Stimulated activated naive B cell treated with anti-CD40 and anti-IgM and Interleukin-4, amounts not matched to agents 10 μg/mL and 1 μg/mL and 100 μg/mL, for 72 hours (primary cell): ENCODE measurements around the gene CEBPE.

Experiments used
- ATAC-seq, 2 donors: fragments of 150-1000 bp; cut with Tn5 transposase; replicated peaks; 2 replicates each; pipeline ENCODE4 v1.10.0; 2021; ENCODE audit warnings: moderate library complexity in 1 of 2
- DNase-seq: peaks from one replicate; pipeline ENCODE4 v3.0.0; 2021
- H3K27ac Mint-ChIP-seq: one replicate; pipeline ENCODE4 v1.8.0; 2022; ENCODE audit warnings: mild to moderate bottlenecking, mixed read lengths
- H3K27me3 Mint-ChIP-seq, 2 donors: one replicate each; pipeline ENCODE4 v1.8.0; 2022; ENCODE audit warnings: mixed read lengths in 2 of 2
- H3K36me3 Mint-ChIP-seq, 2 donors: one replicate each; pipeline ENCODE4 v1.8.0; 2022; ENCODE audit warnings: mixed read lengths in 2 of 2, mild to moderate bottlenecking in 1 of 2
- H3K4me1 Mint-ChIP-seq, 2 donors: one replicate each; pipeline ENCODE4 v1.8.0; 2022; ENCODE audit warnings: mixed read lengths in 2 of 2, mild to moderate bottlenecking in 1 of 2
- H3K4me3 Mint-ChIP-seq, 2 donors: one replicate each; pipeline ENCODE4 v1.8.0; 2022; ENCODE audit warnings: mild to moderate bottlenecking in 2 of 2, mixed read lengths in 2 of 2, moderate library complexity in 1 of 2
- H3K9me3 Mint-ChIP-seq, 2 donors: one replicate each; pipeline ENCODE4 v1.8.0; 2022; ENCODE audit warnings: mixed read lengths in 2 of 2, mild to moderate bottlenecking in 1 of 2

CEBPE gene

GRCh38 chr14:23122086-23122485 lies 3.0 kb upstream of the CEBPE start:
- DNase-seq (no peak), ATAC-seq (no peak)
- H3K9me3 Mint-ChIP-seq: no peaks in the 10 kb centered on the region
- no peaks in the 10 kb centered on the region for H3K36me3 Mint-ChIP-seq
- H3K4me1 Mint-ChIP-seq: peaks cover 27 to 33% of the 10 kb centered on the region in 2 donors
- H3K4me3 Mint-ChIP-seq: no peak overlapping the region
- H3K27ac Mint-ChIP-seq: no peak overlapping the region
- no peaks in the 10 kb centered on the region for H3K27me3 Mint-ChIP-seq

GRCh38 chr14:23121361-23121771 lies 2.3 kb upstream of the CEBPE start:
- DNase-seq (peak; percentile 13), ATAC-seq (peak; percentile 64 to 66)
- H3K9me3 Mint-ChIP-seq: no peaks in the 10 kb centered on the region
- no peaks in the 10 kb centered on the region for H3K36me3 Mint-ChIP-seq
- H3K27ac Mint-ChIP-seq: peak overlapping the region; percentile 33
- peak overlapping the region in 1 of 2 donors; percentile 57 for H3K4me3 Mint-ChIP-seq
- H3K4me1 Mint-ChIP-seq: peaks cover 27 to 33% of the 10 kb centered on the region in 2 donors
- no peaks in the 10 kb centered on the region for H3K27me3 Mint-ChIP-seq

- DNase-seq (peak; percentile 75), ATAC-seq (peak; percentile 83 to 86)
- no peaks in the 10 kb centered on the region for H3K9me3 Mint-ChIP-seq
- no peaks in the 10 kb centered on the region for H3K27me3 Mint-ChIP-seq
- H3K4me1 Mint-ChIP-seq: peaks cover 27 to 33% of the 10 kb centered on the region in 2 donors
- peak overlapping the region; percentile 77 for H3K27ac Mint-ChIP-seq
- no peaks in the 10 kb centered on the region for H3K36me3 Mint-ChIP-seq
- H3K4me3 Mint-ChIP-seq: peak overlapping the region; percentile 57 to 64
Observed at GRCh38 chr14:23120541-23121251, 1.6 kb upstream of the CEBPE start.

GRCh38 chr14:23119363-23120327 lies 590 bp upstream of the CEBPE start:
- Mint-ChIP-seq H3K27me3 (peaks cover 6% of the 10 kb centered on the region in 2 donors), H3K27ac (peak overlapping the region; percentile 77), H3K4me1 (peaks cover 27 to 33% of the 10 kb centered on the region in 2 donors), H3K4me3 (peak overlapping the region in 1 of 2 donors; percentile 17), H3K36me3 (no peaks in the 10 kb centered on the region), H3K9me3 (no peaks in the 10 kb centered on the region)
- peak; percentile 67 to 74 for ATAC-seq
- peak; percentile 22 for DNase-seq

- Mint-ChIP-seq H3K4me1 (peaks cover 27 to 33% of the 10 kb centered on the region in 2 donors), H3K4me3 (no peak overlapping the region), H3K36me3 (no peaks in the 10 kb centered on the region), H3K27me3 (peaks cover 11 to 19% of the 10 kb centered on the region in 2 donors), H3K9me3 (no peaks in the 10 kb centered on the region), H3K27ac (peak overlapping the region; percentile 27)
- DNase-seq (no peak), ATAC-seq (no peak)
Observed at GRCh38 chr14:23117371-23118020, 1.6 kb downstream of the CEBPE start.

GRCh38 chr14:23115918-23116317 lies 3.1 kb downstream of the CEBPE start:
- Mint-ChIP-seq H3K27ac (no peak overlapping the region), H3K36me3 (no peaks in the 10 kb centered on the region)

GRCh38 chr14:23115039-23115731 lies 3.9 kb downstream of the CEBPE start:
- Mint-ChIP-seq H3K4me1 (peaks cover 11 to 18% of the 10 kb centered on the region in 2 donors), H3K27me3 (peaks cover 11 to 19% of the 10 kb centered on the region in 2 donors), H3K4me3 (no peak overlapping the region), H3K27ac (no peak overlapping the region), H3K9me3 (no peaks in the 10 kb centered on the region), H3K36me3 (no peaks in the 10 kb centered on the region)
- DNase-seq (no peak), ATAC-seq (peak in 1 of 2 donors; percentile 31)

More at GRCh38 chr14:23115918-23116317, 3.1 kb downstream of the CEBPE start:
- no peak for ATAC-seq
- DNase-seq: no peak
- no peak overlapping the region for H3K4me3 Mint-ChIP-seq
- peaks cover 18 to 25% of the 10 kb centered on the region in 2 donors for H3K4me1 Mint-ChIP-seq
- peaks cover 11 to 19% of the 10 kb centered on the region in 2 donors for H3K27me3 Mint-ChIP-seq
- no peaks in the 10 kb centered on the region for H3K9me3 Mint-ChIP-seq

- H3K36me3 Mint-ChIP-seq: no peaks in the 10 kb centered on the region
- peaks cover 7 to 12% of the 10 kb centered on the region in 2 donors for H3K4me1 Mint-ChIP-seq
- peaks cover 11 to 19% of the 10 kb centered on the region in 2 donors for H3K27me3 Mint-ChIP-seq
- ATAC-seq: no peak
- DNase-seq: no peak
- H3K27ac Mint-ChIP-seq: no peak overlapping the region
- no peaks in the 10 kb centered on the region for H3K9me3 Mint-ChIP-seq
- H3K4me3 Mint-ChIP-seq: no peak overlapping the region
Observed at GRCh38 chr14:23114669-23115038, 4.4 kb downstream of the CEBPE start.

- no peaks in the 10 kb centered on the region for H3K36me3 Mint-ChIP-seq
- DNase-seq (no peak), ATAC-seq (no peak)
- H3K27me3 Mint-ChIP-seq: peaks cover 11 to 19% of the 10 kb centered on the region in 2 donors
- H3K9me3 Mint-ChIP-seq: no peaks in the 10 kb centered on the region
- no peak overlapping the region for H3K4me3 Mint-ChIP-seq
- no peak overlapping the region for H3K27ac Mint-ChIP-seq
- peaks cover 3 to 7% of the 10 kb centered on the region in 2 donors for H3K4me1 Mint-ChIP-seq
Observed at GRCh38 chr14:23114120-23114458, 5.0 kb downstream of the CEBPE start.

- no peak for DNase-seq
Observed at GRCh38 chr14:23113431-23114119, 5.5 kb downstream of the CEBPE start.

GRCh38 chr14:23112359-23113178 lies 6.5 kb downstream of the CEBPE start:
- DNase-seq (no peak), ATAC-seq (no peak)
- H3K9me3 Mint-ChIP-seq: no peaks in the 10 kb centered on the region
- H3K4me3 Mint-ChIP-seq: no peak overlapping the region
- H3K27ac Mint-ChIP-seq: no peak overlapping the region
- H3K36me3 Mint-ChIP-seq: no peaks in the 10 kb centered on the region
- no peaks in the 10 kb centered on the region for H3K4me1 Mint-ChIP-seq
- H3K27me3 Mint-ChIP-seq: peaks cover 11 to 19% of the 10 kb centered on the region in 2 donors

More at GRCh38 chr14:23113431-23114119, 5.5 kb downstream of the CEBPE start:
- Mint-ChIP-seq H3K4me1 (peaks cover 1 to 2% of the 10 kb centered on the region in 2 donors), H3K4me3 (no peak overlapping the region), H3K27me3 (peaks cover 11 to 19% of the 10 kb centered on the region in 2 donors), H3K27ac (no peak overlapping the region), H3K36me3 (no peaks in the 10 kb centered on the region), H3K9me3 (no peaks in the 10 kb centered on the region)
- no peak for ATAC-seq

GRCh38 chr14:23110579-23111365 lies 8.3 kb downstream of the CEBPE start:
- H3K4me3 Mint-ChIP-seq: no peak overlapping the region
- no peak overlapping the region for H3K27ac Mint-ChIP-seq
- no peak for DNase-seq
- H3K36me3 Mint-ChIP-seq: no peaks in the 10 kb centered on the region
- peaks cover 11 to 19% of the 10 kb centered on the region in 2 donors for H3K27me3 Mint-ChIP-seq
- peaks cover 4 to 7% of the 10 kb centered on the region in 2 donors for H3K4me1 Mint-ChIP-seq
- no peak for ATAC-seq
- no peaks in the 10 kb centered on the region for H3K9me3 Mint-ChIP-seq
